MCF 10A (cell line): ENCODE results near the gene LEMD2. TPM values are rescaled to one million over a fixed set of nuclear protein-coding genes. Genes with fewer than 3 reads are reported as not detected.

Experiments used
- BruUV-seq: library from RNA; stranded (reverse); fragments of 400-500 nt; replicated peaks from 2 replicates; lab custom pipeline; 2021; lab: Mats Ljungman, UMichigan
- CTCF ChIA-PET: fragments of 300-600 bp; sonication (Branson Sonifier 250); formaldehyde crosslinking; extraction: SDS; loops from one replicate; lab custom pipeline; 2021; ENCODE audit warnings: antibody characterized with exemption, inconsistent platforms; lab: Yijun Ruan, JAX
- POLR2A ChIA-PET: fragments of 300-600, 350-650 bp; sonication (Branson Sonifier 250); formaldehyde crosslinking; extraction: SDS; loops from one replicate; lab custom pipeline; 2020; ENCODE audit warnings: antibody characterized with exemption, inconsistent platforms; lab: Yijun Ruan, JAX
- DNase-seq: peaks from one replicate; pipeline ENCODE4 v3.0.0-alpha.2; 2018; ENCODE audit not compliant: unreplicated experiment
- H3K27ac Mint-ChIP-seq: one replicate; pipeline ENCODE4 v1.8.0; 2022; ENCODE audit warnings: mild to moderate bottlenecking, low read depth, mixed read lengths; ENCODE audit not compliant: unreplicated experiment
- H3K27me3 Mint-ChIP-seq: one replicate; pipeline ENCODE4 v1.8.0; 2022; ENCODE audit warnings: mixed read lengths; ENCODE audit not compliant: insufficient read depth, unreplicated experiment
- H3K36me3 Mint-ChIP-seq: one replicate; pipeline ENCODE4 v1.8.0; 2022; ENCODE audit warnings: mild to moderate bottlenecking, moderate library complexity, mixed read lengths; ENCODE audit not compliant: insufficient read depth, unreplicated experiment
- H3K4me1 Mint-ChIP-seq: one replicate; pipeline ENCODE4 v1.8.0; 2022; ENCODE audit warnings: mixed read lengths; ENCODE audit not compliant: insufficient read depth, unreplicated experiment
- H3K4me3 Mint-ChIP-seq: one replicate; pipeline ENCODE4 v1.8.0; 2022; ENCODE audit warnings: mild to moderate bottlenecking, moderate library complexity, mixed read lengths; ENCODE audit not compliant: unreplicated experiment
- H3K9me3 Mint-ChIP-seq: one replicate; pipeline ENCODE4 v1.8.0; 2022; ENCODE audit warnings: mixed read lengths; ENCODE audit not compliant: unreplicated experiment
- CTCF ChIP-seq: fragments of 200-600 bp; IDR thresholded peaks from one replicate; pipeline ENCODE4 v1.8.0; 2022; ENCODE audit warnings: antibody characterized with exemption, mild to moderate bottlenecking; ENCODE audit not compliant: unreplicated experiment
- intact Hi-C: fragments of 100-400 bp; cut with micrococcal nuclease; formaldehyde crosslinking; loops from 2 replicates; pipeline ENCODE4 v1.14.1; 2022
- total RNA-seq: library from RNA; stranded (reverse); gene quantifications from 2 replicates; pipeline ENCODE4 v1.2.3, GENCODE V29; 2022

LEMD2 gene
- total RNA-seq, 1 experiment from 2014 or later: 70.5 TPM

- BruUV-seq: no TSS peak
- POLR2A ChIA-PET: no interaction called here
- Mint-ChIP-seq H3K36me3 (peaks cover 6% of the 10 kb centered on the region), H3K27me3 (peaks cover 77% of the 10 kb centered on the region), H3K4me1 (no peaks in the 10 kb centered on the region), H3K27ac (no peak overlapping the region), H3K4me3 (no peak overlapping the region), H3K9me3 (no peaks in the 10 kb centered on the region)
- intact Hi-C loops: no loop called here
- no peak for DNase-seq
- TF ChIP-seq CTCF: no peak
- CTCF ChIA-PET: interaction anchor here (0.7 to 1.1 kb wide), 2 partner anchors 39 to 45 kb away, joined by 3 to 4 read pairs; no protein-coding TSS in a partner anchor
Measured at GRCh38 chr6:33806841-33807240, 17.9 kb upstream of the LEMD2 start.

GRCh38 chr6:33803571-33804053 lies 14.7 kb upstream of the LEMD2 start, which contains the start of gene MLN:
Gene MLN (minus strand): TSS chr6:33804003. CDS start chr6:33801163, 2,840 bp downstream.
- intact Hi-C loops: no loop called here
- Mint-ChIP-seq H3K9me3 (no peaks in the 10 kb centered on the region), H3K27me3 (peaks cover 47% of the 10 kb centered on the region), H3K36me3 (peaks cover 6% of the 10 kb centered on the region), H3K4me3 (no peak within 1 kb of the TSS), H3K27ac (no peak within 1 kb of the TSS), H3K4me1 (no peaks in the 10 kb centered on the region)
- TF ChIP-seq CTCF: no peak
- ChIA-PET POLR2A (no interaction called here), CTCF (interaction anchor here (0.6 to 1.3 kb wide), 2 partner anchors 12 to 322 kb away, joined by 3 to 5 read pairs; no protein-coding TSS in a partner anchor)
- DNase-seq: no peak
- no TSS peak for BruUV-seq

GRCh38 chr6:33802186-33802958 lies 13.4 kb upstream of the LEMD2 start:
- no peaks in the 10 kb centered on the region for H3K4me1 Mint-ChIP-seq
- peaks cover 35% of the 10 kb centered on the region for H3K27me3 Mint-ChIP-seq
- intact Hi-C loops: no loop called here
- H3K27ac Mint-ChIP-seq: no peak overlapping the region
- BruUV-seq: no TSS peak
- H3K36me3 Mint-ChIP-seq: peaks cover 6% of the 10 kb centered on the region
- CTCF ChIA-PET: interaction anchor here (1.3 kb wide), 1 partner anchor 11 kb away, joined by 5 read pairs; no protein-coding TSS in a partner anchor
- H3K4me3 Mint-ChIP-seq: no peak overlapping the region
- DNase-seq: no peak
- no peaks in the 10 kb centered on the region for H3K9me3 Mint-ChIP-seq
- no peak for TF ChIP-seq CTCF
- POLR2A ChIA-PET: no interaction called here

- H3K4me3 Mint-ChIP-seq: no peak overlapping the region
- H3K9me3 Mint-ChIP-seq: no peaks in the 10 kb centered on the region
- ChIA-PET CTCF (interaction anchor here (0.6 kb wide), 3 partner anchors 23 to 381 kb away, joined by 3 read pairs; no protein-coding TSS in a partner anchor), POLR2A (no interaction called here)
- H3K4me1 Mint-ChIP-seq: no peaks in the 10 kb centered on the region
- DNase-seq: no peak
- no peak overlapping the region for H3K27ac Mint-ChIP-seq
- intact Hi-C loops: no loop called here
- H3K27me3 Mint-ChIP-seq: peaks cover 27% of the 10 kb centered on the region
- TF ChIP-seq CTCF: no peak
- BruUV-seq: no TSS peak
- H3K36me3 Mint-ChIP-seq: peaks cover 6% of the 10 kb centered on the region
Measured at GRCh38 chr6:33801611-33802010, 12.7 kb upstream of the LEMD2 start.
